IMR-90 (cell line): ENCODE measurements around the gene MEGF9.

Source experiments
- BHLHE40 ChIP-seq: fragments of 150-350 bp; IDR thresholded peaks from 2 replicates; pipeline ENCODE4 v1.6.1; 2016; ENCODE audit warnings: mild to moderate bottlenecking, low read depth, low read length
- CEBPB ChIP-seq: IDR thresholded peaks from 2 replicates; pipeline ENCODE4 v1.6.1; 2012; ENCODE audit warnings: low read depth, low read length, improper control_type of control experiment
- FOS ChIP-seq: fragments of 150-350 bp; IDR thresholded peaks from 2 replicates; pipeline ENCODE4 v1.6.1; 2016; ENCODE audit warnings: low read depth, low read length
- MAFK ChIP-seq: IDR thresholded peaks from 2 replicates; pipeline ENCODE4 v1.6.1; 2012; ENCODE audit warnings: low read depth, low read length, improper control_type of control experiment
- MAZ ChIP-seq: IDR thresholded peaks from 2 replicates; pipeline ENCODE4 v1.6.1; 2012; ENCODE audit warnings: low read depth, mild to moderate bottlenecking, low read length, improper control_type of control experiment, moderate library complexity, borderline replicate concordance
- MXI1 ChIP-seq: IDR thresholded peaks from 2 replicates; pipeline ENCODE4 v1.6.1; 2012; ENCODE audit warnings: low read depth, mild to moderate bottlenecking, low read length, moderate library complexity, borderline replicate concordance
- POLR2A ChIP-seq: IDR thresholded peaks from 2 replicates; pipeline ENCODE4 v1.6.1; 2012; ENCODE audit warnings: mild to moderate bottlenecking, low read depth, low read length
- RAD21 ChIP-seq: IDR thresholded peaks from 2 replicates; pipeline ENCODE4 v1.6.1; 2012; ENCODE audit warnings: low read length, improper control_type of control experiment
- SMC3 ChIP-seq: fragments of 150-350 bp; IDR thresholded peaks from 2 replicates; pipeline ENCODE4 v1.6.1; 2016; ENCODE audit warnings: low read depth, mild to moderate bottlenecking, antibody characterized with exemption, low read length, moderate library complexity
- TF ChIP-seq, protein P1 (sequence below): conservative IDR thresholded peaks from 2 replicates; pipeline ENCODE4 v1.5.1; 2012; ENCODE audit warnings: mild to moderate bottlenecking, low read depth, low read length, improper control_type of control experiment
- TF ChIP-seq, protein P2 (sequence below): fragments of 150-350 bp; IDR thresholded peaks from 2 replicates; pipeline ENCODE4 v1.6.1; 2016; ENCODE audit warnings: low read depth, mild to moderate bottlenecking, low read length, moderate library complexity, borderline replicate concordance

DNA sequence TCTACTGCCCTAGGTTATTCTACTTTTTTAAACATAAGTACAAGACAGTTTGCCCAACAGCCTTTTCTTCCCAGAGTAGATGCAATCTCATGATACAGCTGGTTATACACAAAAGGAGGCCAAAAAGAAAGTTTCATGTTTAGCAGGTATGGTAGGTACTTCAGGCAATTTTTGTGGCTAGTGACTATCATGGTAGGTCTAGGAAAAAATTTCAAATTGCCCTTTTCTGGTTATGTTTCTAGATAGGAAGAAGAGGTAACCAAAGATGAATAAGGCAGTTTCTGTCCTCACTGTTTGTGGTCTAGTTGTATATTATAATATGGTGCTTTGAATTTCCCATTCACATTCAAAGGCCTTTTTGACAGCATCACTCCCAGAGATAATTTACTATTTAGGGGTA, 19.7 kb downstream of the MEGF9 start:
- TF ChIP-seq, protein P1, sequence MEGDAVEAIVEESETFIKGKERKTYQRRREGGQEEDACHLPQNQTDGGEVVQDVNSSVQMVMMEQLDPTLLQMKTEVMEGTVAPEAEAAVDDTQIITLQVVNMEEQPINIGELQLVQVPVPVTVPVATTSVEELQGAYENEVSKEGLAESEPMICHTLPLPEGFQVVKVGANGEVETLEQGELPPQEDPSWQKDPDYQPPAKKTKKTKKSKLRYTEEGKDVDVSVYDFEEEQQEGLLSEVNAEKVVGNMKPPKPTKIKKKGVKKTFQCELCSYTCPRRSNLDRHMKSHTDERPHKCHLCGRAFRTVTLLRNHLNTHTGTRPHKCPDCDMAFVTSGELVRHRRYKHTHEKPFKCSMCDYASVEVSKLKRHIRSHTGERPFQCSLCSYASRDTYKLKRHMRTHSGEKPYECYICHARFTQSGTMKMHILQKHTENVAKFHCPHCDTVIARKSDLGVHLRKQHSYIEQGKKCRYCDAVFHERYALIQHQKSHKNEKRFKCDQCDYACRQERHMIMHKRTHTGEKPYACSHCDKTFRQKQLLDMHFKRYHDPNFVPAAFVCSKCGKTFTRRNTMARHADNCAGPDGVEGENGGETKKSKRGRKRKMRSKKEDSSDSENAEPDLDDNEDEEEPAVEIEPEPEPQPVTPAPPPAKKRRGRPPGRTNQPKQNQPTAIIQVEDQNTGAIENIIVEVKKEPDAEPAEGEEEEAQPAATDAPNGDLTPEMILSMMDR = no peak
- TF ChIP-seq POLR2A (no peak), MAZ (no peak), CEBPB (no peak), SMC3 (no peak), RAD21 (no peak), MXI1 (no peak), BHLHE40 (no peak), MAFK (no peak), FOS (no peak)
- TF ChIP-seq, protein P2, sequence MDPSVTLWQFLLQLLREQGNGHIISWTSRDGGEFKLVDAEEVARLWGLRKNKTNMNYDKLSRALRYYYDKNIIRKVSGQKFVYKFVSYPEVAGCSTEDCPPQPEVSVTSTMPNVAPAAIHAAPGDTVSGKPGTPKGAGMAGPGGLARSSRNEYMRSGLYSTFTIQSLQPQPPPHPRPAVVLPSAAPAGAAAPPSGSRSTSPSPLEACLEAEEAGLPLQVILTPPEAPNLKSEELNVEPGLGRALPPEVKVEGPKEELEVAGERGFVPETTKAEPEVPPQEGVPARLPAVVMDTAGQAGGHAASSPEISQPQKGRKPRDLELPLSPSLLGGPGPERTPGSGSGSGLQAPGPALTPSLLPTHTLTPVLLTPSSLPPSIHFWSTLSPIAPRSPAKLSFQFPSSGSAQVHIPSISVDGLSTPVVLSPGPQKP = no peak
